Heart left ventricle (tissue), 16 donors: ENCODE measurements around the gene LRRTM2. TPM values are rescaled to one million over a fixed set of nuclear protein-coding genes. Genes with fewer than 3 reads are reported as not detected.
A peak's percentile ranks its signal among the peaks of the same experiment; 100 is the strongest.

ENCODE experiments used
- ATAC-seq, 4 donors: fragments of 200-7000 bp; cut with Tn5 transposase; one replicate each; pipeline ENCODE4 v1.9.1; 2020 to 2022; ENCODE audit warnings: moderate library complexity in 4 of 4, mild to moderate bottlenecking in 3 of 4, moderate number of reproducible peaks in 1 of 4
- DNase-seq, 5 donors: peaks; one replicate each; pipeline ENCODE4 v3.0.0-alpha.2; 2020
- H3K27ac ChIP-seq, 12 donors: fragments of 200-600 bp; sonication (generic) in 4 of 12; one replicate each; pipeline versions ENCODE4 v1.5.0 to v1.8.0; 2016 to 2022; ENCODE audit warnings: mild to moderate bottlenecking in 2 of 12
- H3K27me3 ChIP-seq, 9 donors: fragments of 200-600 bp; sonication (generic) in 2 of 9; one replicate each; pipeline versions ENCODE4 v1.5.1 to v1.8.0; 2016 to 2022; ENCODE audit warnings: mild to moderate bottlenecking in 3 of 9
- H3K36me3 ChIP-seq, 9 donors: fragments of 200-600 bp; sonication (generic) in 2 of 9; one replicate each; pipeline versions ENCODE4 v1.5.0 to v1.8.0; 2018 to 2022; ENCODE audit warnings: mild to moderate bottlenecking in 2 of 9
- H3K4me1 ChIP-seq, 12 donors: fragments of 200-600 bp; sonication (generic) in 4 of 12; one replicate each; pipeline versions ENCODE4 v1.5.0 to v1.8.0; 2016 to 2022; ENCODE audit warnings: mild to moderate bottlenecking in 3 of 12
- H3K4me3 ChIP-seq, 12 donors: fragments of 200-600 bp; sonication (generic) in 4 of 12; one replicate each; pipeline versions ENCODE4 v1.5.0 to v1.8.0; 2017 to 2022; ENCODE audit warnings: mild to moderate bottlenecking in 9 of 12, moderate library complexity in 4 of 12
- H3K9me3 ChIP-seq, 12 donors: fragments of 200-600 bp; sonication (generic) in 4 of 12; one replicate each; pipeline versions ENCODE4 v1.5.0 to v1.8.0; 2016 to 2022; ENCODE audit warnings: mild to moderate bottlenecking in 1 of 12
- POLR2A ChIP-seq, 2 donors: fragments of 450-650 bp; IDR thresholded peaks; one replicate each; pipeline ENCODE4 v1.6.1; 2017; ENCODE audit warnings: antibody characterized with exemption in 2 of 2, mild to moderate bottlenecking in 2 of 2, moderate library complexity in 2 of 2
- WGBS, 4 donors: extraction: QIAGEN DNeasy Blood & Tissue Kit in 2 of 4; methylation state at CpG; one replicate each; pipeline versions ENCODE4 v1.1.5 to v1.1.7; 2013 to 2018; 5-methylcytosine and 5-hydroxymethylcytosine counted together
- intact Hi-C, 10 donors: fragments of 100-400 bp; cut with DNase I; formaldehyde crosslinking; loops; one replicate each; pipeline versions ENCODE4 v1.11.1 to v1.14.2; 2022
- polyA plus RNA-seq, 2 donors: library from polyadenylated mRNA; stranded (reverse); fragments of 200-250 nt; gene quantifications; one replicate each; pipeline ENCODE4 v1.2.3, GENCODE V29; 2013
- total RNA-seq, 9 donors: library from RNA; depleted of rRNA in 2 of 9; stranded (reverse); fragments of >200 nt in 2 of 9; fragmentation: NEBNext Ultra II Directional in 3 of 9; extraction: Animal tissue kit (Norgen Biotek cat#: 25700) in 3 of 9; gene quantifications; one replicate each; pipeline versions ENCODE4 v1.1.0 to v1.2.4, GENCODE V29; 2016 to 2023
- TF ChIP-seq, protein P1 (sequence below), 12 donors: fragments of 200-600 bp; sonication (generic) in 4 of 12; IDR thresholded peaks; one replicate each; pipeline versions ENCODE4 v1.5.0 to v1.8.0; 2018 to 2022; ENCODE audit warnings: antibody characterized with exemption in 12 of 12, mild to moderate bottlenecking in 5 of 12
- donor health status: ischemic (EF 13 %, LVEDD 7.1; RV severe dilation, severe dysfunction).
- donor health status: healthy with polysubstance abuse.
- donor health status: DM: no; HTN: yes; CAD: no.
- donor health status: DM: no; HTN: no; CAD: no.
- donor health status: ischemic (EF 25% LVEDD 6.9; RV normal size, moderate dysfunction).
- donor health status: ischemic (EF 25% LVEDD 5.7; RV mildly dilated, moderate dysfunction).
- donor health status: healthy.
- donor health status: DM: yes; HTN: yes; CAD: no.
- donor health status: ischemic (EF 35%, LVEDD 5.7; RV mildly dilated, moderate dysfunction).
- donor health status: nonischemic (EF 11% LVEDD 7.7; RV severe dilation, severe dysfunction).
- donor health status: DM: yes; HTN: yes; CAD: no.
- donor health status: PGD.
- donor health status: ischemic (EF 29% LVEDD 5.4; RV normal size, mild dysfunction).
- donor health status: nonischemic (EF 23%, LVEDD 6.1; RV moderate dilation, normal function).

LRRTM2 gene
- total and polyA plus RNA-seq, 11 donors = 0.06 to 0.23 (median 0.16) TPM; not detected in 7

DNA sequence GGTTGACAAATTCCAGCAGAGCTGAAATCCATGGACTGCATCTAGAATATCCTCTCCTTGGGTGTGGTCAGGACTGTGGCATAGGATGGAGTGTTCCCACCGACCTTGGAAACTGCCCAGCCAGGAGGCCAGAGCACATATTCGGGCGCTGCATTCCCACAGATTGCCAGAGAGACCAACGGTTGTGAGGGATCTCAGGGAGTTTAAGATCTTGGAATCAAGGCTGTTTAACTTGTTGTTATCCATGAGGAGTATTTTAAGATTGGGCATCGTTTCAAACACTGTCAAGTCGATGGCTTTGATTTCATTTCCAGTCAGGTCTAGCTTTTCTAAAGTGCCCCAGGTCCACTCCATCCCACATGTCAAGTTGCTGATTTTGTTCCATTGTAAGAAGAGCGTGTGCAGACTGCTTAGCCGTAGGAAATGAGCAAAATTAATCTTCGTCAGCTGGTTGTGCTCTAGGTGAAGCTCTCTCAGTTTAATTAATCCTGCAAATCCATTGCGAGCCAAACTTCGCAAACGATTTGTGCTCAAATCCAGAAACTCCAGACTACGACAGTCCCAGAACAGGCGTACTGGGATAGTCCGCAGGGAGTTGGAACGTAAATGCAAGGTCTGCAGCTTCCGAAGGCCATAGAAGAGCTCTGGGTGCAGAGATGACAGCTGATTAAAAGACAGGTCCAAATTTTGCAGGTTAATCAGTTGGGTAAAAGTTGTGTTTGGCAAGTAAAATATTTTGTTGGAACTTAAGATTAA is 1.5 kb downstream of the LRRTM2 start:
- H3K4me1 ChIP-seq = peaks cover 5 to 79% (median 51%) of the 10 kb centered on the region in 12 donors
- DNase-seq (no peak), ATAC-seq (peak in 2 of 4 donors; percentile 44 to 61)
- no peak overlapping the region for H3K27ac ChIP-seq
- peaks cover 0 to 4% (median 0%) of the 10 kb centered on the region in 9 donors for H3K36me3 ChIP-seq
- intact Hi-C loops = no loop called here
- H3K4me3 ChIP-seq = no peak overlapping the region
- 67 to 76% (median 72%) methylated on average over 16 to 17 of the region's 17 CpGs for WGBS, 4 donors
- TF ChIP-seq, protein P1, sequence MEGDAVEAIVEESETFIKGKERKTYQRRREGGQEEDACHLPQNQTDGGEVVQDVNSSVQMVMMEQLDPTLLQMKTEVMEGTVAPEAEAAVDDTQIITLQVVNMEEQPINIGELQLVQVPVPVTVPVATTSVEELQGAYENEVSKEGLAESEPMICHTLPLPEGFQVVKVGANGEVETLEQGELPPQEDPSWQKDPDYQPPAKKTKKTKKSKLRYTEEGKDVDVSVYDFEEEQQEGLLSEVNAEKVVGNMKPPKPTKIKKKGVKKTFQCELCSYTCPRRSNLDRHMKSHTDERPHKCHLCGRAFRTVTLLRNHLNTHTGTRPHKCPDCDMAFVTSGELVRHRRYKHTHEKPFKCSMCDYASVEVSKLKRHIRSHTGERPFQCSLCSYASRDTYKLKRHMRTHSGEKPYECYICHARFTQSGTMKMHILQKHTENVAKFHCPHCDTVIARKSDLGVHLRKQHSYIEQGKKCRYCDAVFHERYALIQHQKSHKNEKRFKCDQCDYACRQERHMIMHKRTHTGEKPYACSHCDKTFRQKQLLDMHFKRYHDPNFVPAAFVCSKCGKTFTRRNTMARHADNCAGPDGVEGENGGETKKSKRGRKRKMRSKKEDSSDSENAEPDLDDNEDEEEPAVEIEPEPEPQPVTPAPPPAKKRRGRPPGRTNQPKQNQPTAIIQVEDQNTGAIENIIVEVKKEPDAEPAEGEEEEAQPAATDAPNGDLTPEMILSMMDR (IDR thresholded peaks at IDR 0.05) = no peak
- TF ChIP-seq POLR2A (IDR thresholded peaks at IDR 0.05) = no peak
- H3K9me3 ChIP-seq = peaks cover 0 to 5% (median 0%) of the 10 kb centered on the region in 12 donors
- H3K27me3 ChIP-seq = no peaks in the 10 kb centered on the region

DNA sequence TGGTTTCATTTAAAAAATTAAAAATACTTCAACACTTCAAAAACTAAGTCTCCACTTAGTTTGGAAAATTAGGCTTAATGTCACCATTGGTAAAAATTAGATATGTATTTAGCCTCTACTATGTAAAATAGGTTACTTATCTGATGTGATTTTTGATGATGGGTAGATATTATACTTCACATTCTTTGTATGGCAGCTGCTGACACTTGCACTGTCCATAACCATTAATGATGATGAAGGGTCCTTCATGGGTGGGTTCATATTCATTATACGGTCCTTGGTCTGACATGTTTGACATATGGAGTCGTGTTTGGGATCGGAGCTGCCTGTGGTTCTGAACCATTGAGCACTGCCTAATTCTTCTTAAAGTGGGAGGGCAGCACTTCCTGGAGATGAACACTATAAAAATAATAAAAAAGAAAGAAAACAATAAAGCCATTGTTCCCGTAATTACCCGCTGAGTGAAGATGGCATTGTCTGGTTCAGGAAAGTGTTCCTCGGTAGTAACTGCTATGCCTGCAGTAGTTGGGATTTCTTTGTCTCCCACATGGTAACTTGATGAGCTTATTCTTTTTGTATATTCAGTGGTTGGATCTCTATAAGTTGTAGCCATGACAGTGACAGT is 2.2 kb downstream of the LRRTM2 start:
- intact Hi-C loops = no loop called here
- H3K9me3 ChIP-seq = peaks cover 0 to 5% (median 0%) of the 10 kb centered on the region in 12 donors
- no peak overlapping the region for H3K4me3 ChIP-seq
- peaks cover 0 to 4% (median 0%) of the 10 kb centered on the region in 9 donors for H3K36me3 ChIP-seq
- WGBS, 4 donors = 73 to 79% (median 75%) methylated on average over 6 of the region's 6 CpGs
- ATAC-seq = no peak
- TF ChIP-seq, protein P1 (IDR thresholded peaks at IDR 0.05) = no peak
- TF ChIP-seq POLR2A (IDR thresholded peaks at IDR 0.05) = no peak
- H3K27me3 ChIP-seq = no peaks in the 10 kb centered on the region
- H3K4me1 ChIP-seq = peaks cover 5 to 79% (median 52%) of the 10 kb centered on the region in 12 donors
- H3K27ac ChIP-seq = no peak overlapping the region
- DNase-seq = no peak

DNA sequence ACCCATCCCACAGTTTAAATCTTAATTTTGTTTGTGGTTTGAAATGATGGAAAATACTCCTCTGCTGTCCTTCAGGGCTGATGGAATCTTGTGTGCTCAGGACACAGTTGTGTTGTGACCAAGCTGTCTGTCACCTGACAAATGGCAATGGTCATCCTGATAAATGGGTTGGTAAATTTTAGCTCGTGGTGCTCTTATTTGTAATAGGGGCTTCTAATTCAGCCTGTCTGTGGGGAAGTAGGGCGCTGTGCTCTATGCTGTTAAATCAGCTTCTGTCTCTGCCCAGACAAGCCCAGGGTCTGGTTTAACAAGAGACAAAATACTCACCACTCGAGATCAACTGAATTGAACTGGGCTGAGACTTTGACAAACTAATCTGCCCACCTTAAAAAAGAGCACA is 4.5 kb downstream of the LRRTM2 start:
- ATAC-seq = no peak
- H3K27ac ChIP-seq = peak overlapping the region in 2 of 12 donors; percentile 2 to 6
- peaks cover 5 to 91% (median 62%) of the 10 kb centered on the region in 12 donors for H3K4me1 ChIP-seq
- no peaks in the 10 kb centered on the region for H3K9me3 ChIP-seq
- 58 to 65% (median 62%) methylated on average over 3 of the region's 3 CpGs for WGBS, 4 donors
- no peak overlapping the region for H3K4me3 ChIP-seq
- intact Hi-C loops = no loop called here
- H3K27me3 ChIP-seq = no peaks in the 10 kb centered on the region
- TF ChIP-seq POLR2A (IDR thresholded peaks at IDR 0.05) = no peak
- TF ChIP-seq, protein P1 (IDR thresholded peaks at IDR 0.05) = no peak
- H3K36me3 ChIP-seq = no peaks in the 10 kb centered on the region
- no peak for DNase-seq

DNA sequence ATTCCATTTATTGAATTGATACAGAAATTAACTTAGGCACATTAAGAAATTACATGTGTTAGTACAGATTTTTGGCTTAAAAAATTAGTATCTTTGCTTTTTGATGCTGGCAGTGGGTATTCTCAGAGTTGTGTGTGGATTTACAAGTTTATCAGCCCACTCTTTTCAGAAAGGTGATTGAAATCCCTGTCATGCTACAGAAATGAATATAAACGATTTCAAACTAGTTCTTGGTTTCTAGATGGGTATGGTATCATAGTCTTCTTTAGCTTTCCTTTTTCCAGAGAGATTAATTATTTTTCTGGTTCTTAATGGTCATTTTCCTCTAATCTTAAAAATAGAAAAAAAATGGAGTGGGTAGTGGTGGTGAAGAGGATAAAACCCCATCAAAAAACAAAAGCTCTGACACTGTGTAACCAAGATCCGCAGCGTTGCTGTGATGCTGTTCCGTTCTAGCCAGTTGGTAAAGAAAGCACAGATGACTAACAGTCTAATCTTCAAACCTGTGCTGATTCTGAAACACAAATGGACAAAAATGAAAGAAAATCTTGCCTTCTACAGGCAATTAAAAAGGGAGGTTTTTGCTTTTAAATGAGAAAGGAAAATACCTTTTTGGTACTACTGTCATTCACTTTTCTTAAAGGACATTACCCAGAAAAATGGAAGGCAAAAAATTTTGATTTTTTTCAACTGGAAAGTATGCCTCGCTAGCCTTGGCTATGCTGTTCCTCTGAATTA is 5.2 kb downstream of the LRRTM2 start:
- intact Hi-C loops = no loop called here
- H3K27ac ChIP-seq = peak overlapping the region in 2 of 12 donors; percentile 1 to 6
- DNase-seq (no peak), ATAC-seq (peak in 1 of 4 donors; percentile 56)
- WGBS, 4 donors = 44 to 61% (median 58%) methylated on average over 5 of the region's 5 CpGs
- H3K36me3 ChIP-seq = no peaks in the 10 kb centered on the region
- peaks cover 5 to 86% (median 59%) of the 10 kb centered on the region in 12 donors for H3K4me1 ChIP-seq
- H3K27me3 ChIP-seq = no peaks in the 10 kb centered on the region
- no peak overlapping the region for H3K4me3 ChIP-seq
- H3K9me3 ChIP-seq = no peaks in the 10 kb centered on the region
- TF ChIP-seq, protein P1 (IDR thresholded peaks at IDR 0.05) = no peak
- TF ChIP-seq POLR2A (IDR thresholded peaks at IDR 0.05) = no peak
